ENCODE measurements around the gene DLGAP4.

The DLGAP4 gene

DNA sequence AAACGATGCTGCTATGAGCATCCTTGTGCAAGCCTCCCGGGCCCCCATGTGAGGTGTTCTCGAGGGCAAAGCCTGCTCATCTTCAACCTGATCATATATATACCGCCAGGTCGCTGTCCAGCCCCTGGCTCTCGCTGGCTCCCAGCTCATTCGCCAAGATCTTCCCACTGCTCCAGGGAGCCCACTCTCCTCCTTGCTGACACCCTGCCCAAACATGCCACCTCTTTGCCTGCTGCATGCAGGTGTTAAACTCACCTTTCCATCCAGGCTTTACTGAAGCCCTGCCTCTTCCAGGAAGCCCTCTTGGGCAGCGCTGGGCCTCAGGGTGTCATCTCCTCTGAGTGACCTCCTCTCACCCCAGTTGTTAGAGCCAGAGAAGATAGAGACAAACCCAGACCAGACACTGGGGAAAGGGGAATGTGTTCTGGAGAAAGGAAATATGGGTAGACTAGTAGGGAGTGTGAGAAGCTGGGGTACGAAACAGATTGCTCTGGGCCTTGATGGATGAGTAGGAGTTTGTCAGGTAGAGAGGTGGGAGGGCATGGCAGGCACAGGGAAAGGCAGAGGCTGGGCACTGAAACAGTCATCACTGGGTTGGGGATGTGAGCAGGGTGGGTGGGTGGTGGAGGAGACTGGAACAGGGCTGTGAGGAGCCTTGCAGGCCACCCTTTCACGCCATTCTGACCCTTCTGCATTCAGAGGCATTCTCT, 1.2 kb upstream of the DLGAP4 start:
- Histone ChIP-seq H3K9ac (ENCODE audit: low read length) (no peak overlapping the region), H3K4me1 (ENCODE audit: insufficient read depth, low read length) (peaks cover 4% of the 10 kb centered on the region), H3K27me3 (ENCODE audit: control insufficient read depth in 1 of 2, insufficient read depth in 2 of 2, low read length in 2 of 2) (peaks cover 47 to 61% of the 10 kb centered on the region in 2 donors)

DNA sequence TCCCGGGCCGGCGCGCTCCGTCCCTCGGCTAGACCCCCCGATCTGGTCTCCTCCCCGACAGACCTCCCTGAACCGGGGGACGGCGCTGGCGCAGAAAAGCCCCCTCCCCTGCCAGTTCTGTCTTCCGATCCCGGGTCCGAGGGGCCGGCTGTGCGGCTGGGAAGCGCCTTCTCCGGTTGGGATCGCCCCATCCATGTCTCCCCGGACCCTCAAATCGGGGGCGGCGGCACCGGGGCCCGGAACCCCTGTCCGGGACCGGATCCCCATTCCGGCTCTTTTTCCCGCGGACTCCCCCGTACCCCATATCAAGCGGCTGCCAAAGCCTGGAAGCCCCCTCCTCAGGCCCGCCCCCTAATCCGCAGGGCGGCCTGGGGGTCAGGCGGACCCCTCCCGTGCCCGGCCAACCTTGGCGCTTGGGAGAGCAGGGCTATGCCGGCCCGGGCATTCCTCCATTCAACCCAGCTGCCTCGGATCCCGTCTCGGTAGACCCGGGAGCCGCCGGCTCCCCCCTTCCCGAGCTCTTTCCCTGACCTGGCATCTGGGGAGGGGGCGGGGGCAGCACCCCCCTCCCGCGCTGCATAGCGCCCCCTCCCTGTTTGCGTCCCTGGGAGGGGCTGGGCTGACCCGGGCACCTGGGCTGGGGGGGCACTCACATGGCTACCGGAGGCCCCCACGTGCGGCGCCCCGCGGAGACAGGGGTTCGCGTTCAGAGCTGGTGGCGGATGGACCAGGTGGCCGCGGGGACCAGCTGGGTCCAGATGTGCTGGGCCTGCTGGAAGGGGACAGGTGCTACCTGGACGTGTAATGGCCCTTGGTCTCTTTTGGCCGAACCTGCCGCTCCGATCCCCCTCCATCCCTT, 643 bp downstream of the DLGAP4 start:
- Histone ChIP-seq H3K9ac (ENCODE audit: low read length) (no peak overlapping the region), H3K4me3 (ENCODE audit: low read depth in 1 of 2, low read length in 2 of 2) (no peak overlapping the region), H3K27me3 (ENCODE audit: control insufficient read depth in 1 of 2, insufficient read depth in 2 of 2, low read length in 2 of 2) (peaks cover 47 to 61% of the 10 kb centered on the region in 2 donors)

More for the DNA sequence above, 1.2 kb upstream of the DLGAP4 start:
- H3K36me3 ChIP-seq (ENCODE audit: insufficient read depth, low read length), result no peaks in the 10 kb centered on the region
- no peak overlapping the region for H3K27ac ChIP-seq (ENCODE audit: low read depth, low read length)
- H3K9me3 ChIP-seq (ENCODE audit: low read length), result no peaks in the 10 kb centered on the region
- no peak overlapping the region for H3K4me3 ChIP-seq (ENCODE audit: low read depth in 1 of 2, low read length in 2 of 2)

DNA sequence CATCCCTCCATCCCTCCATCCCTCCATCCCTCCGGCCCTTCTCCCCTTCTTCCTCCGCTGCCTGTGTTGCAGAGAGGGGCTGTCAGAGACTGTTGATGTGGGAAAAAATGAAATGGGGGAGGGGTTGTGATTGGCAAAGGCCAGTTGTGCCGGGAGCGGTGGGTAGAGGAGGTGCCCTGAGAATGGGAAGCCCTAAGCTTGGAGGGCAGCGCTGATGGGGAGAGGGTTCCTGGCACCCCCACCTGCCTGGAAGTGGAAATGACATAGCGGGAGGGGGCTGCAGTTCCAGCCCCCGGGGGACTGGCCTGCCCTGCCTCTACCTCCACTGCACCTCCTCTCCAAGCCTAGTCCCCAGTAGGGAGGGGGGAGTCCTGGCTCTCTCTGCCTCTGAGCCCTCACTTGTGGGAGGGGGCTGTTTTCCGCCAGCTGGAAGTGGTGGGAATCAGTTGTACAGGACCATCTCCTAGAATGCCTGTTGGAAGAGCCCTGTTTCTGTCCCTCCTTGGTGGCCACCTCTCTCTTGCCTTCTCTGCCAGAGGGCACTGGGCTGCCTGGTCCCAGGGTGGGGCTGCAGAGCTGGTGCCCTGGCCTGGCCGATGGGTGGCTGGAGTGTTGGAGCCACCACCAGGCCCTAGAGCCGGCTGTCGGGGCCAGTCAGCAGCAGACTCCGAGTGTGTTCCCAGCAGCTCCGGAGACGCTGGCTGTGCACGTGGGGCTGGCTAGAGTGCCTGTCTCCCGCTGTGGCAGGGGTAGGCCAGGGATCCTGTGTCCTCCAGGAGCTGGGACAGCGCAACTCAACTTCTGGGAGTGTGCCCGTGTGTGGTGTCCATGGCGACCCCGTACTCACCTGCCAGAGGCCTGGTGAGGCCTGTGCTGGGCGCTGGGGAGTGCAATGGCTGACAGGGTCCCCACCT, 1.5 kb downstream of the DLGAP4 start:
- Histone ChIP-seq H3K4me1 (ENCODE audit: insufficient read depth, low read length) (peaks cover 4% of the 10 kb centered on the region), H3K9ac (ENCODE audit: low read length) (no peak overlapping the region), H3K4me3 (ENCODE audit: low read depth in 1 of 2, low read length in 2 of 2) (no peak overlapping the region), H3K27me3 (ENCODE audit: control insufficient read depth in 1 of 2, insufficient read depth in 2 of 2, low read length in 2 of 2) (peaks cover 47 to 64% of the 10 kb centered on the region in 2 donors), H3K36me3 (ENCODE audit: insufficient read depth, low read length) (no peaks in the 10 kb centered on the region), H3K9me3 (ENCODE audit: low read length) (no peaks in the 10 kb centered on the region), H3K27ac (ENCODE audit: low read depth, low read length) (no peak overlapping the region)

More for the DNA sequence above, 643 bp downstream of the DLGAP4 start:
- no peaks in the 10 kb centered on the region for H3K36me3 ChIP-seq (ENCODE audit: insufficient read depth, low read length)
- H3K9me3 ChIP-seq (ENCODE audit: low read length), result no peaks in the 10 kb centered on the region
- no peak overlapping the region for H3K27ac ChIP-seq (ENCODE audit: low read depth, low read length)
- peaks cover 4% of the 10 kb centered on the region for H3K4me1 ChIP-seq (ENCODE audit: insufficient read depth, low read length)

DNA sequence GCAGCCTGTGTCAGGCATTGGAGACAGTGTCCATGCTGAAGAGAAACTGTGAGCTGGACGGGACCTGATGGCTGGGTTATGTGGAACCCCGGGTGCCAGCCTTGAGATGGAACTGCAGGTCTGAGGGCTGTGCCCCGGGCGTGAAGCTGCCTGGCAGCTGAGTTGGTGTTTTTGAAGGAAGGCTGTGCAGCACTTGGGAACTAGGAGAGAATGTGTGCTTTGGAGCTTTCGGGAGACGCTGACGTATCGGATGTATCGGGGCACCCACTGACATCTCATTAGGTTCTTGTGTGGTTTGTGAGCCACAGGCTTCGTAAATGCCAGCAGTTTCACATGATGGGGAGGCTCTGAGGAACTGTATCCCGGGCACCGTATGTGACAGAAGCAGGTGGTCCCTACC, 2.2 kb downstream of the DLGAP4 start:
- Histone ChIP-seq H3K4me1 (ENCODE audit: insufficient read depth, low read length) (peaks cover 4% of the 10 kb centered on the region), H3K9ac (ENCODE audit: low read length) (no peak overlapping the region), H3K36me3 (ENCODE audit: insufficient read depth, low read length) (no peaks in the 10 kb centered on the region), H3K9me3 (ENCODE audit: low read length) (no peaks in the 10 kb centered on the region), H3K4me3 (ENCODE audit: low read depth in 1 of 2, low read length in 2 of 2) (no peak overlapping the region), H3K27ac (ENCODE audit: low read depth, low read length) (no peak overlapping the region), H3K27me3 (ENCODE audit: control insufficient read depth in 1 of 2, insufficient read depth in 2 of 2, low read length in 2 of 2) (peaks cover 42 to 68% of the 10 kb centered on the region in 2 donors)

DNA sequence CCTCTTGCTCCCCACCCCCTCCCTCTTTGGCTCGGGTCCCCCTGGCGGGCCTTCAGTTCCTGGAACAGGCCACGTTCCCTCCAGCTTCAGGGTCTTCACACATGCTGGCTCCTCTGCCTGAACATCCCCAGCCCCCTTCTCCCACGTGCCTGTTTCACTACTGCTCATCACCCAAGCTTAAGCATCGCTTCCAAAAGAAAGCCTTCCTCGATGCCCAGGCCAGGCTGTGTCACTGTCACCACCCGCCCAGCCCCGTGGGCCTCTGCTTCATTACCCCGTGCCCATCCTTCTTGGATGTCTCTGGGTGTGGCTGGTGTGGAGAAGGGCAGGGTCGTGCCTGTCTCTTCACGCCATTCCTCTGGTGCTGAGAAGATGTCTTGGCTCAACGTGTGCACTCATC, 2.8 kb downstream of the DLGAP4 start:
- Histone ChIP-seq H3K27ac (ENCODE audit: low read depth, low read length) (no peak overlapping the region), H3K27me3 (ENCODE audit: control insufficient read depth in 1 of 2, insufficient read depth in 2 of 2, low read length in 2 of 2) (peaks cover 36 to 70% of the 10 kb centered on the region in 2 donors), H3K9ac (ENCODE audit: low read length) (no peak overlapping the region), H3K36me3 (ENCODE audit: insufficient read depth, low read length) (no peaks in the 10 kb centered on the region), H3K9me3 (ENCODE audit: low read length) (no peaks in the 10 kb centered on the region), H3K4me1 (ENCODE audit: insufficient read depth, low read length) (peaks cover 4% of the 10 kb centered on the region), H3K4me3 (ENCODE audit: low read depth in 1 of 2, low read length in 2 of 2) (no peak overlapping the region)

DNA sequence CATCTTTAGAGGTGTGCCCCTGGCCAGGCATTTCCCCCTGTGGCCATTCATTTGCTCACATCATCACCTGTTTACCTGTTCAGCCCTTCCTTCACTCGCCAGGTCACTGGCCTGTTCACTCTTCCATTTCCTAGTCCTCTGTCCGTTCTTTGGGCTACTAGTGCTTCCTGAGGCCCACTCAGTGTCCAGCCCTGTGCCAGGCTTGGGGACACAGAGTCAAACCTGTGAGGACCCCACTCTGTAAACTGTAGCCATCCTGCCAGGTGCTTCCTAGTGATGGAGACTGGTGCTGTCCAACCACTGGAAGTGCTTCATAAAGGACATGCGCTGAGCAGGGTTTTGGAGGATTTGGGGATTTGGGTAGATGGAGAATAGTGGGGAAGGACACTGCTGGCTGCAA, 3.5 kb downstream of the DLGAP4 start:
- Histone ChIP-seq H3K9me3 (ENCODE audit: low read length) (no peaks in the 10 kb centered on the region), H3K36me3 (ENCODE audit: insufficient read depth, low read length) (no peaks in the 10 kb centered on the region), H3K9ac (ENCODE audit: low read length) (no peak overlapping the region), H3K4me1 (ENCODE audit: insufficient read depth, low read length) (peaks cover 4% of the 10 kb centered on the region), H3K4me3 (ENCODE audit: low read depth in 1 of 2, low read length in 2 of 2) (no peak overlapping the region), H3K27ac (ENCODE audit: low read depth, low read length) (no peak overlapping the region), H3K27me3 (ENCODE audit: control insufficient read depth in 1 of 2, insufficient read depth in 2 of 2, low read length in 2 of 2) (peaks cover 31 to 66% of the 10 kb centered on the region in 2 donors)

DNA sequence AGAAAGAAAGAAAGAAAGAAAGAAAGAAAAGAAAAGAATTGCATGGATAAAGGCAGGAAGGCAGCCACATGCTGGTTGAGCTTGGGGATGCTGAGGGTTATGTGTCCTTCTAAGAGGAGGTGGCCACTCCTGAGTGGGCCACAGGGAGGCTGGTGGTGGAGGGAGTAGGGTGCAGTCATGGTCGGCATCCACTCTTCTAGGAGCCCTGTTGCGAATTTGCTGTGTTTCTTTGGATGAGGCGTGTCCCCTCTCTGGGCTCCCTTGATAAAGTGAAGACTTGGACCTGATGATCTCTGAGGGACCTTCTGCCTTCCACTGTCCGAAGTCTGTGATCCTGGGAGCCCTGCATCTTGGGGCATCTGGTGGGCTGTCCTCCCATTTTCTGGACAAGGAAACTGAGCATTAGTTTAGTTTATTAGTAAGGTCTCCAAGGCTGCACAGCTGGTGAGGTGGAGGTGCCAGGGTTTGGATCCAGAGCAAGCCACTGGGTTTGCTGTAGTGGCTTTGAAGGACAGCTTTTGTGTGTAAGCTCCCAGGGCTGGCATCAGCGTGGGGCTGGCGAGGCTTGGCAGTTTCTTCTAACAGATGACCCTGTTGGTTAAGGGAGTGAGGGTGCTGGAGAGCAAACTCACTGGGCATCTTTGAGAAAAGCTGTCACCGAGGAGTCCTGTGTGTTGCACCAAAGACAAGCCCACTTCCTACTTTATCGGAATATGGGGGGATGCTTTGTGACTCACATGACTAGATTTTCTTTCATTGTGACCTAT, 4.3 kb downstream of the DLGAP4 start:
- Histone ChIP-seq H3K9me3 (ENCODE audit: low read length) (no peaks in the 10 kb centered on the region), H3K27me3 (ENCODE audit: control insufficient read depth in 1 of 2, insufficient read depth in 2 of 2, low read length in 2 of 2) (peaks cover 24 to 58% of the 10 kb centered on the region in 2 donors), H3K36me3 (ENCODE audit: insufficient read depth, low read length) (no peaks in the 10 kb centered on the region), H3K4me3 (ENCODE audit: low read depth in 1 of 2, low read length in 2 of 2) (no peak overlapping the region), H3K9ac (ENCODE audit: low read length) (no peak overlapping the region), H3K4me1 (ENCODE audit: insufficient read depth, low read length) (peaks cover 4% of the 10 kb centered on the region), H3K27ac (ENCODE audit: low read depth, low read length) (no peak overlapping the region)

DNA sequence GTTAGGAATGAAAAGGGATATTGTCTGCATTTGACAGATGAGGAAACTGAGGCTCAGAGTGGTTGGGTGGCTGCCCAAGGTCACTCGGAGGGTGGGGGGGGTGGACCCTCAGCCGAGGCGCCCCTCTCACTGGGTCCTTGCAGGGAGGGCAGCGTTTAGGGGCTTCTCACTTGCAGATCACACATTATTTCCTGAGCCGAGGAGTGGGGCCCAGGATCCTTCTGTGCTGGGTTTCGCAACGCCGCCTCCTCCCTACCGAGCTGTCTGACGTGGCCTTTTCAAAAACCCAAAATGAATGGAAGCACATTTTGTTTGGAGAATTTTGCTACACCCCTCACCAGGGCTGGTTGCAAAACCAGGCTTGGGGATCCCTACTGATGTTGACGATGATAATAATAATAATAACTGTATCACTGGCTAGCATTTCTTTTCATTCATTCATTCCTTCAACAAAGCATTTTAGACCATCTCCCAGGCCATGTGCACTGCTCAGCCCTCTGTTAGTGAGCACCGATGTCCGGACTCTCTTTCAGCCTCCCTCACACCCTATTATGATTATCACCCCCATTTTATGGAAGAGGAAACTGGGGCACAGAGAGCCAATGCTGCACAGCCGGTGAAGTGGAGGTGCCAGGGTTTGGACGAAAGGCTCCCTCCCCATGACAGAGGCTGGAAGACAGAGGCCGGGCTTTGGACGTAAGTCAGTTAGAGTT, 5.2 kb downstream of the DLGAP4 start:
- peaks cover 19 to 52% of the 10 kb centered on the region in 2 donors for H3K27me3 ChIP-seq (ENCODE audit: control insufficient read depth in 1 of 2, insufficient read depth in 2 of 2, low read length in 2 of 2)
- peaks cover 4% of the 10 kb centered on the region for H3K4me1 ChIP-seq (ENCODE audit: insufficient read depth, low read length)
- no peak overlapping the region for H3K27ac ChIP-seq (ENCODE audit: low read depth, low read length)
- H3K9ac ChIP-seq (ENCODE audit: low read length), result no peak overlapping the region
- H3K4me3 ChIP-seq (ENCODE audit: low read depth in 1 of 2, low read length in 2 of 2), result no peak overlapping the region
- H3K36me3 ChIP-seq (ENCODE audit: insufficient read depth, low read length), result no peaks in the 10 kb centered on the region
- no peaks in the 10 kb centered on the region for H3K9me3 ChIP-seq (ENCODE audit: low read length)

DNA sequence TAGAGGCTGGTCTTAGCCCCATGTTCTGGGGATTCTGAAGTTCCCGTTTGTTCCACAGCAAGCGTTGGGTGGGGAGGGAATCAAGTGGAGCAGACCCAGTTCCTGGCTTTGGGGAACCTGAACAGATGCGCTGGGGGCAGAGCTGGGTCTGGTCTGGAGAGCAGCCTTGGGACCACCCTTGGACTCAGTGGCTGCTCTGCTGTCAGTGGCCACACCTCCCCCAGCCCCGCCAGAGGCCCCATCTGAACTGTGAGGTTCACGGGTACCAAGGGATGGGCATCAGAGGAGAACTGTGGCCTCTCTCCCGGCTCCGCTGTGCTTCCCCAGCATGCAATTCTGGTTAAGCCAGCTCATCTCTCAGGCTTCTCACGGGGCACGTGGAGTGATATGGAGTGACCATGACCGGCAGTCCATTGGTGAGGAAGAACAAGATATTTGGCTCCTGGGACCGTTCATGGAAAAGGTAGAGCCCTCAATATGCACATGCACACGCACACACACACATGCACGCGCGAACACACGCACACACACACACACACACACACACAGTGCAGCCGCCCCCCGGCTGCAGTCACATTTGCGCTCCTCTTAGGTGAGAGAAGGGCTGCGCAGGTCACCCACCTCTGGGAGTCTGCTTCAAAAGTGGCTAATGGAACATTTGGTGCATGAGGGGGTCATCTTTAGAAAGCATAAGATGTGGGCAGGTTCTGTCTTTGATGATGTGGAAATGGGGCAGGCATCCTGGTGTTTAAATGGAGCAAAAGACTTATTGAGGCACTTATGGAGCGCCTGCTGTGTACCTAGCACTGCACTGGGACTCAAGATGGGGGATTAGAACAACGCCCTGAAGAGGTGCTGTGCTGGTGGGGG, 6.0 kb downstream of the DLGAP4 start:
- H3K27me3 ChIP-seq (ENCODE audit: control insufficient read depth in 1 of 2, insufficient read depth in 2 of 2, low read length in 2 of 2), result peaks cover 16 to 44% of the 10 kb centered on the region in 2 donors
- H3K27ac ChIP-seq (ENCODE audit: low read depth, low read length), result no peak overlapping the region
- no peak overlapping the region for H3K9ac ChIP-seq (ENCODE audit: low read length)
- H3K4me3 ChIP-seq (ENCODE audit: low read depth in 1 of 2, low read length in 2 of 2), result no peak overlapping the region
- H3K4me1 ChIP-seq (ENCODE audit: insufficient read depth, low read length), result no peaks in the 10 kb centered on the region
- H3K9me3 ChIP-seq (ENCODE audit: low read length), result no peaks in the 10 kb centered on the region
- H3K36me3 ChIP-seq (ENCODE audit: insufficient read depth, low read length), result no peaks in the 10 kb centered on the region
